Islet precursor cell (in vitro differentiated cells): ENCODE measurements around the gene POU6F2.
"Not testable (repeated sequence)": the region's sequence is repeated elsewhere in the genome, so short reads cannot be mapped to it uniquely, and the experiment has no call there.

Experiments used
- DNase-seq: peaks from one replicate; pipeline ENCODE4 v3.0.0-alpha.2; 2018

POU6F2 gene, protein sequence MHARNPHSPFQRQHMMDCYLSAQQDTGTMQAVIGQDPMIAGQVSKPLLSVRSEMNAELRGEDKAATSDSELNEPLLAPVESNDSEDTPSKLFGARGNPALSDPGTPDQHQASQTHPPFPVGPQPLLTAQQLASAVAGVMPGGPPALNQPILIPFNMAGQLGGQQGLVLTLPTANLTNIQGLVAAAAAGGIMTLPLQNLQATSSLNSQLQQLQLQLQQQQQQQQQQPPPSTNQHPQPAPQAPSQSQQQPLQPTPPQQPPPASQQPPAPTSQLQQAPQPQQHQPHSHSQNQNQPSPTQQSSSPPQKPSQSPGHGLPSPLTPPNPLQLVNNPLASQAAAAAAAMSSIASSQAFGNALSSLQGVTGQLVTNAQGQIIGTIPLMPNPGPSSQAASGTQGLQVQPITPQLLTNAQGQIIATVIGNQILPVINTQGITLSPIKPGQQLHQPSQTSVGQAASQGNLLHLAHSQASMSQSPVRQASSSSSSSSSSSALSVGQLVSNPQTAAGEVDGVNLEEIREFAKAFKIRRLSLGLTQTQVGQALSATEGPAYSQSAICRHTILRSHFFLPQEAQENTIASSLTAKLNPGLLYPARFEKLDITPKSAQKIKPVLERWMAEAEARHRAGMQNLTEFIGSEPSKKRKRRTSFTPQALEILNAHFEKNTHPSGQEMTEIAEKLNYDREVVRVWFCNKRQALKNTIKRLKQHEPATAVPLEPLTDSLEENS

DNA sequence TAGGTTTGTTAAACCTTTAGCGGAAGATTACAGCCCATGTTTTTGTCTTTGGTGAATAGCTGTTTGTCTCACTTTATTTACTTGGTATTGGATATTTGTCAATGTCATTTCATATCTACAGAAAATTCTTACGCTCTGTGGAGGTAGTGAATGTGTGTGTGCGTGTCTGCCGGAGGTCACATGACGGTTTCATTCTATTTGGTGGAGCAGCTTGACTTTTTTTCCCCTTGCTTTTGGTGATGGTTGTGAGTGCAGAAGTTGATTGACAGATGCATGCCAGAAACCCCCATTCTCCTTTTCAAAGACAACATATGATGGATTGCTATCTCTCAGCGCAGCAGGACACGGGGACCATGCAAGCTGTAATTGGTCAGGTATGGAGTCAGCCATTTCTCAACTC, at the start of gene POU6F2:
TSS of gene POU6F2 (plus strand) at position 225 of the 400 bp plus-strand sequence. CDS start at position 270, 45 bp downstream.
- no peak for DNase-seq

DNA sequence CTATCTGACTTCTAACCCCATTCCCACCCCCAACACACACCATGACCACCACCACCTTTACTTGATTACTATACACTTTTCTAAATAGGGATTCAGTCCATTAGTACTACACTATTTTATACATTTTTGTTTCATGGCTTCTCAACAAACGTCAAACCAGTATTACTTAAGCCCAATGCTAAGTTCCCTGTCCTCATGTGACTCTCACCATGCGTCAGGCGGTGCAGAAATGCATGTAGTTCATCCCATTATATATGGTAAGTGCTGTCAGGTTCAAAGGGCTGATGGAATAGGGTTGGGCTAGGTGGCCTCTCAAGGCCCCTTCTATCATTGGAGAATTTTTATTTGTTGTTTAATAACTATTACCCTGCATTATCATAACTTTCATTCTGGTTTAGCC, 49.2 kb upstream of the POU6F2 start:
- no peak for DNase-seq

DNA sequence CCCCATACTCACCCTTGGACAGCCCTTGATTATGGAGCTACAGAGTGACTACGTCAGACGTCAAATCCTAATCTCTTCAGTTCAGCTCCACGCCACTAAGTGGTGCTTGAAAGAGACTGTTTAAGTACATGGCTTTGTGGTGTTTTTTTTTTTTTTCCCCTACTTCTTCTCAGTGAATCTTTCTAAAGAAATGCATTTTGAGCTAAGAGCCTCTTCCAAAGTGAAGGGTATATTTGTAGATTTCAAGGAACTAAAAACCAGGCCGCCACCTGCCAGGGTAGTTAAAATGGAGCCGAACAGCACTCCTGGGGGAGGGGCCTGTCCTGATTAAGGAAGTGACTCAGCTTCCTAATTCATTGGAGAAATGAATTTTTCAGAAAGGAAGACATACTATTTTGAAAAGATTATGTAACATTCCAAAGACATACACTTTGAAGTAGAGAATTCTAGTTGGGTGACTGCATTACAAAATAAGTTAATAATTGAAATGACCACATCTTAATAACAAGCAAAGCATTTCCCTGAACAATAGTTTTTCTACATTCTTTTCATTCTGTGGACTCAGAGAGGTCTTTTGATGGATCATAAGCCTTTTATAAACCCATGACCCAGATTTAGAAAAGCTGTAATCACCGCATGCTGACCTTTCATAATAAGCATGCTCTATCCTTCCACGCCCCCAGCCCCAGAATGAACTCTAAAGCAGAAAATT, 48.1 kb upstream of the POU6F2 start:
- DNase-seq: no peak

- peak; percentile 74 for DNase-seq
Observed at GRCh38 chr7:38932509-38933168, 45.1 kb upstream of the POU6F2 start.

GRCh38 chr7:38934051-38934450, 43.7 kb upstream of the POU6F2 start:
- no peak for DNase-seq

GRCh38 chr7:38934536-38934935, 43.2 kb upstream of the POU6F2 start:
- DNase-seq: no peak

- no peak for DNase-seq
Observed at GRCh38 chr7:38936641-38937040, 41.1 kb upstream of the POU6F2 start.

DNA sequence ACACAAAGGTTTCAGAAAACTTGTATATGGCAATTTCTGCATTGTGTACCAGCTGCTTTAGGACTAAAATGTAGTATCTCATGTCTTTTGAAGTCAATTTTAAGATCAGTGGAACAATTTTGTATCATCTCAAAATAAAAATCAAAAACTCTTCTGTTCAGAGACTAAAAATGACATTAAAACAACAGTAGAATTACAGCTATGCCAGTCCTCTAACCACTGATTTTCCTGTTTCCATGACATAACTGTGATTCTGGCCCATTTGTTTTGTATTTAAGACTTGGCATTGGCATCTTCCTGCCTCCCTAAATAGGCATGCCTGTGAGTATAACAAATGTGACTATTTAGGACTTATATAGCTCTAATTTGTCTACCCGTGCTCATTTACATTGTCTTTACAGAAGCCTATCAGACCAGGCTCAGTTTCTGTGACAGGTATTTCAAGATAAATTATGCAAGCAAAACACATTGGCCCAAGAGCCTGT, 39.7 kb upstream of the POU6F2 start:
- no peak for DNase-seq

DNA sequence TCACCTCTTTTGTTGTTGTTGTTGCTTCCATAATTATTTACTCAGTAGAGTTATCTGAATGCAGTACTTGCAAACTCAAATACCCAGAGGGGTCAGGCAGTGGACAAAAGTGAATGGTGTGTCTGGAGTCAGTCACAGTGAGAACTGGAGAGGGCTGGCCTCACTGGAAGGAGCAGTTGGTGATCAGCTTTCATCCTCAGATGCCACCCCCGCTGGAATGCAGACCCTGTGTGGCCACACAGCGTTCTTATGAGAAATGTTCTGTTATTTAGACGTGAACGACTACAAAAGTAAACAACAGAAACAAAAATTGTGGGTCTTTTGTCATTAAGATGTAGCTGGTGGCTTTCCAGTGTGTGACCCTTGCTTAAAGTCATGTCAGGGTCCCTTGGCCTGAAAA, 39.1 kb upstream of the POU6F2 start:
- DNase-seq: peak; percentile 57

DNA sequence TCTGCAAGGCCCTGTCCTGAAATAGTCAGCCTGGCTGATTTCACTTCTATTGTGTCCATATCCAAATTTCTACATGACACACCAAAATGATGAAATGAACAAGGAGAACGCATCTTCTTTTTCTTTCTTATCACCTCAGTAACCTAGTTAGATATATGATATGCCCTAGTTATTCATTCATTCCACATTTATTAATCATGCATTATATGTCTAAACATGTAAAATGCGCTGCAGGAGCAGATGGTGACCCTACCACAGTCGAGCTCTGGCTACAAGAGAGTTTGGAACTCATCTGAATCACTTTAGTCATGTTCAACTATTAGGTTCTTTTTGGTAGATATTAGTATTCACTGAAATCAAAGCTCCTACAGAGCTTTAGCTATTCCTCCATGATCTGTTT, 36.9 kb upstream of the POU6F2 start:
- DNase-seq: no peak

GRCh38 chr7:38942431-38943051, 35.2 kb upstream of the POU6F2 start:
- DNase-seq: no peak

DNA sequence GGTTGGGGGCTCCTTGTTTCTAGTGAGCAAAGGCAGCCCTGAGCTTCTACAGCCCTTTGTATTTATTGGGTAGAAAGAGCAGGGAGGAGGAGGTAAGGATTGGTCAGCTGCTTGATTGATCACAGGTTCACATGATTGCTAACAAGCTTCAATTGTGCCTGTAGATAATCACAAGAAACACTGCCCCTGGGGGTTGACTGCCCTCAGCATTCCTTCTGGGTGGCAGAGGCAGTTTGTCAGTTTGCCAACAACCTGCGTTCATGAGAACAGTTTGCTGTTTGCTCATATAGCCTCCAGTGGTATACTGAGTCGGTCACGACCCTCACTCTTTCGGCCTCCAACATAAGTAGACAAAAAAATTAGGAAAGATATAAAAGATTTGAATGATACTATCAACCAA, 30.2 kb upstream of the POU6F2 start:
- DNase-seq: not testable (repeated sequence)

- DNase-seq: no peak
Observed at GRCh38 chr7:38950309-38950708, 27.4 kb upstream of the POU6F2 start.

- no peak for DNase-seq
Observed at GRCh38 chr7:38951213-38951612, 26.5 kb upstream of the POU6F2 start.

DNA sequence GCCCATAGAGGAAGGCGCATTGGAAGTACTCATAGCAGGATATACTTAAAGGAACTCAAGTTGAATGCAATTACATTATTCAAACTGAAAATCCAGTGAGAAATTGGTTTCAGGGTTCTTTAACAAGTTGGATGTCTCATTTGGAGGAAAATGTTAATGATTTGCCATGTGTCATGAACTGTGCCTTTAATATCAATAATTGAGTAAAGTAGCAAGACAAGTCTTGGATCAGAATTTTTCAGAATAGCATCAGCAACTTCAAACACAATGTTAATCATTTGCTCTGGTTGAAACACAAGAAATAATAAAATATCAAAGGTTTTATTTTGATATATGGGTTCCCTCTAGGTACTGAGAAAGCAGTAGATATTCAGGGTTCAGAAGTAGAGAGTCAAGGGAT, 24.5 kb upstream of the POU6F2 start:
- DNase-seq: no peak

GRCh38 chr7:38953971-38954370, 23.7 kb upstream of the POU6F2 start:
- DNase-seq: no peak

GRCh38 chr7:38955892-38956291, 21.8 kb upstream of the POU6F2 start:
- DNase-seq: no peak

DNA sequence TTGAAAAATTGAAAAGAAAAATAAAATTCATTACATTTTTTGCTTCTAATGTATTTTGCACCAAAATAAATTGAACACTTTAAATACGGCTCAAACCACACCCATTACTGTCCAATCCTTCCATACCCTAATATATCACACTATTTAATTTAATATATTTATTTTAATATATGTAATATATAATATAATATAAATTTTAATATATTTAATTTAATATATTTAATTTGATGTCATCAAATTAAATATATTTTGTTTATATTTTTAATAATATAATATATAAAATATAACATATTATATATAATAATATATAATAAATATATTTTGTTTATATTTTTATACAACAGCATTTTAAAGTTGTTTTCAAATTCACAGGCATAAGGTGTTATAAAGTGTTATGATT, 15.7 kb upstream of the POU6F2 start:
- DNase-seq: no peak

GRCh38 chr7:38964921-38965320, 12.8 kb upstream of the POU6F2 start:
- no peak for DNase-seq

- DNase-seq: no peak
Observed at GRCh38 chr7:38973760-38974159, 3.9 kb upstream of the POU6F2 start.

DNA sequence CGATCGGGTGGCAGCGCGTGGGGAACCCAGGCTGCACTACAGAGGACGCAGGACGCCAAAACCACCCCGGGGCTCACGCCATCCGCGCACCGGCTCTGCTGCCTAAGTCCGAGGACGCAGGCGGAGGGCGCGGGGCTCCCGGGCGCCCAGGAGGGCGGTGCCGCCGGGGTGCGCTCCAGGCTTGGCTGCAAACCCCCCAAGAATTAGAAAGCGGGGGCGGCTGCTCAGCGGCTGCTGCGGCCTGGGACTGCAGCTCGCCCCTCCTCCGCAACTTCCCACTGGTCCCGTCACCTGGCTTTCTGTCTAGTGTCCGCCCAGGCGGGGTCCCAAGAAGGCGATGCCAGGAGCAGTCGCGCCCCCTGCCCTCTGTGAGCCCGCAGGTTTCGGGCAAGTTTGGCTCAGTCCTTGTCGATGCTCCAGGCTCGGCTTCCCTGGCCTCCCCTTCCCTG, 1.7 kb upstream of the POU6F2 start:
- peak; percentile 65 for DNase-seq

- DNase-seq: no peak
Observed at GRCh38 chr7:38978491-38978890, 782 bp downstream of the POU6F2 start.
